Mesenchymal stem cell (in vitro differentiated cells and primary cell): ENCODE data around the gene C22orf39.
A peak's percentile ranks its signal among the peaks of the same experiment; 100 is the strongest.

ENCODE experiments used
- DNase-seq: peaks from one replicate; pipeline ENCODE4 v3.0.0-alpha.2; 2013
- H2AFZ ChIP-seq: one replicate; pipeline ENCODE4 v1.6.1; 2013; ENCODE audit warnings: low read depth, mild to moderate bottlenecking, control low read depth, inconsistent platforms, low read length, moderate library complexity
- H2AK5ac ChIP-seq: 2 replicates; pipeline ENCODE4 v1.6.1; 2013; ENCODE audit warnings: low read length, moderate library complexity, mild to moderate bottlenecking, inconsistent platforms; ENCODE audit not compliant: severe bottlenecking
- H2BK120ac ChIP-seq: one replicate; pipeline ENCODE4 v1.6.1; 2013; ENCODE audit warnings: low read depth, mild to moderate bottlenecking, inconsistent platforms, low read length, moderate library complexity
- H2BK12ac ChIP-seq, 2 experiments: one replicate each; pipeline ENCODE4 v1.6.1; 2013; ENCODE audit warnings: inconsistent platforms in 2 of 2, low read length in 2 of 2, mild to moderate bottlenecking in 2 of 2, moderate library complexity in 2 of 2, control low read depth in 1 of 2
- H2BK15ac ChIP-seq: one replicate; pipeline ENCODE4 v1.6.1; 2013; ENCODE audit warnings: mild to moderate bottlenecking, low read depth, inconsistent platforms; ENCODE audit not compliant: poor library complexity, severe bottlenecking
- H2BK5ac ChIP-seq: 2 replicates; pipeline ENCODE4 v1.6.1; 2013; ENCODE audit warnings: low read depth, mild to moderate bottlenecking, low read length, control low read depth, inconsistent platforms; ENCODE audit not compliant: poor library complexity, severe bottlenecking
- H3K14ac ChIP-seq, 2 experiments: one replicate each; pipeline ENCODE4 v1.6.1; 2013; ENCODE audit warnings: inconsistent platforms in 2 of 2, low read length in 2 of 2, control low read depth in 1 of 2, mild to moderate bottlenecking in 1 of 2, moderate library complexity in 1 of 2
- H3K18ac ChIP-seq, 2 experiments: one replicate each; pipeline ENCODE4 v1.6.1; 2013; ENCODE audit warnings: inconsistent platforms in 2 of 2, low read length in 2 of 2, control low read depth in 1 of 2, low read depth in 1 of 2, mild to moderate bottlenecking in 1 of 2
- H3K23ac ChIP-seq, 2 experiments: one replicate each; pipeline ENCODE4 v1.6.1; 2013; ENCODE audit warnings: inconsistent platforms in 2 of 2, low read length in 2 of 2, mild to moderate bottlenecking in 2 of 2, moderate library complexity in 2 of 2, control low read depth in 1 of 2
- H3K27ac ChIP-seq: 2 replicates; pipeline ENCODE4 v1.5.1; 2013; ENCODE audit warnings: mild to moderate bottlenecking, moderate library complexity, low read length, control low read depth, inconsistent platforms; ENCODE audit not compliant: poor library complexity, severe bottlenecking
- H3K27me3 ChIP-seq, 2 experiments: 2 replicates each; pipeline versions ENCODE4 v1.6.1 to v1.7.0; 2013; ENCODE audit warnings: low read length in 2 of 2, mild to moderate bottlenecking in 2 of 2, moderate library complexity in 2 of 2, control low read depth in 1 of 2, inconsistent platforms in 1 of 2; ENCODE audit not compliant: control insufficient read depth in 1 of 2, insufficient read depth in 1 of 2
- H3K36me3 ChIP-seq, 2 experiments: 2 replicates each; pipeline versions ENCODE4 v1.6.1 to v1.7.0; 2013; ENCODE audit warnings: low read length in 2 of 2, control low read depth in 1 of 2, inconsistent platforms in 1 of 2, low read depth in 1 of 2, mild to moderate bottlenecking in 1 of 2; ENCODE audit not compliant: insufficient read depth in 2 of 2, control insufficient read depth in 1 of 2
- H3K4ac ChIP-seq, 2 experiments: one replicate each; pipeline ENCODE4 v1.6.1; 2013; ENCODE audit warnings: inconsistent platforms in 2 of 2, low read length in 2 of 2, mild to moderate bottlenecking in 2 of 2, moderate library complexity in 2 of 2, control low read depth in 1 of 2, low read depth in 1 of 2
- H3K4me1 ChIP-seq: 2 replicates; pipeline ENCODE4 v1.6.1; 2013; ENCODE audit warnings: low read depth, low read length, control low read depth; ENCODE audit not compliant: control insufficient read depth, insufficient read depth
- H3K4me2 ChIP-seq: 2 replicates; pipeline ENCODE4 v1.6.1; 2013; ENCODE audit warnings: low read length, mild to moderate bottlenecking, inconsistent platforms; ENCODE audit not compliant: poor library complexity, severe bottlenecking
- H3K4me3 ChIP-seq, 2 experiments: 2 replicates each; pipeline versions ENCODE4 v1.5.1 to v1.7.0; 2013; ENCODE audit warnings: low read length in 2 of 2, mild to moderate bottlenecking in 2 of 2, control low read depth in 1 of 2, low read depth in 1 of 2; ENCODE audit not compliant: insufficient read depth in 1 of 2
- H3K79me1 ChIP-seq: replicated peaks from 2 replicates; pipeline ENCODE4 v1.6.1; 2013; ENCODE audit warnings: mild to moderate bottlenecking, control low read depth, low read length, inconsistent platforms; ENCODE audit not compliant: poor library complexity, severe bottlenecking
- H3K9ac ChIP-seq: 2 replicates; pipeline ENCODE4 v1.7.0; 2013; ENCODE audit warnings: mild to moderate bottlenecking, low read length, moderate library complexity
- H3K9me3 ChIP-seq: 2 replicates; pipeline ENCODE4 v1.7.0; 2013; ENCODE audit warnings: mild to moderate bottlenecking, low read length; ENCODE audit not compliant: control insufficient read depth
- H4K8ac ChIP-seq: one replicate; pipeline ENCODE4 v1.6.1; 2013; ENCODE audit warnings: inconsistent platforms, mild to moderate bottlenecking, low read length, moderate library complexity
- H4K91ac ChIP-seq: one replicate; pipeline ENCODE4 v1.6.1; 2013; ENCODE audit warnings: mild to moderate bottlenecking, low read length, inconsistent platforms
- WGBS: methylation state at CpG from one replicate; pipeline ENCODE4 v1.1.7; 2013; ENCODE audit warnings: mixed read lengths; 5-methylcytosine and 5-hydroxymethylcytosine counted together

Gene C22orf39

DNA sequence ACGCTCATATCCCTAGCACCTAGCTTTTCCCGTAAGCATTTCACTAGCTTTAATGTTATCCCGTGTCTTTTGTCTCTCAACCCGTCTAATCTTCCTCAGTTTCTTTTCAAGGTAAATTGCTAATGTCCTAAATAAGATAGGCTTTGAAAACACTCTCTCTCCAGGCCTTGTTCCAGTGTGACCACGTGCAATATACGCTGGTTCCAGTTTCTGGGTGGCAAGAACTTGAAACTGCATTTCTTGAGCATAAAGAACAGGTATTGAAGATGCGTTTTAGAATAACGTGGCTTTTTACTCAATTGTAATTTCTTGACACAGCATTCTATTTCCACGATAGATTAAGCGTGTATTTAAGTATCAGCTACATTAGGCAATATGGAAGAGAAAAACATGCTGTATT lies 33.3 kb upstream of the C22orf39 start:
- Histone ChIP-seq H3K27me3 (no peaks in the 10 kb centered on the region), H3K14ac (no peak overlapping the region)

DNA sequence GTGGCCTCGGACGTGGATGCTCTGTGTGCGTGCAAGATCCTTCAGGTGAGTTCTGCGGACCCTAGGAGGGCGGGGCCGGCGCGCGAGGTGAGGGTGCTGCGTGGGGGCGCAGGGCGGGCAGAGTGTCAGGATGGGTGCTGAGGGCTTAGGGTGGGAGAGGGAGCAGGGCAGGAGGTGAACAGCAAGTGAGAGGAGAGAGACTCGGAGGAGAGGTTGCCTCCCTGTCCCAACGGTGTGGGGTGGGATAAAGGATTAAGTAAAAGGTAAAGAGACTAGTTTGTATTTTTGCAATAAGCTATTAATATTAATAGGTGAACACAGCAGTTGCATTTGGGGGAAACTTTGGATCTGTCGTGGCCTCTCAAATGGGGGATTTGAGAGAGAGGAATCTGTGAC lies 32.7 kb upstream of the C22orf39 start:
- H3K18ac ChIP-seq = peak overlapping the region in 1 of 2 experiments; percentile 48
- H2BK12ac ChIP-seq = no peak overlapping the region
- H2BK5ac ChIP-seq = no peak overlapping the region
- 1% methylated on average over 15 of the region's 15 CpGs for WGBS
- H3K9ac ChIP-seq = peak overlapping the region; percentile 97
- H2BK120ac ChIP-seq = no peak overlapping the region
- H3K36me3 ChIP-seq = peaks cover 3 to 8% of the 10 kb centered on the region in 2 experiments
- peak overlapping the region; percentile 67 to 98 for H3K4me3 ChIP-seq
- H3K79me1 ChIP-seq = peaks cover 3% of the 10 kb centered on the region
- no peak overlapping the region for H3K27ac ChIP-seq
- H3K14ac ChIP-seq = peak overlapping the region in 1 of 2 experiments; percentile 66
- H4K8ac ChIP-seq = no peak overlapping the region
- peaks cover 4% of the 10 kb centered on the region for H3K4me1 ChIP-seq
- H2AK5ac ChIP-seq = no peak overlapping the region
- no peak overlapping the region for H4K91ac ChIP-seq
- peak overlapping the region; percentile 89 for H3K4me2 ChIP-seq
- H2AFZ ChIP-seq = peak overlapping the region; percentile 89
- H3K27me3 ChIP-seq = no peaks in the 10 kb centered on the region
- no peak overlapping the region for H3K23ac ChIP-seq
- no peak overlapping the region for H2BK15ac ChIP-seq
- no peak overlapping the region for H3K4ac ChIP-seq
- H3K9me3 ChIP-seq = no peaks in the 10 kb centered on the region
- DNase-seq = no peak

More for the DNA sequence above, 33.3 kb upstream of the C22orf39 start:
- H4K8ac ChIP-seq = no peak overlapping the region
- 85% methylated on average over 9 of the region's 10 CpGs for WGBS
- no peak overlapping the region for H3K18ac ChIP-seq
- H3K9ac ChIP-seq = no peak overlapping the region
- H2BK15ac ChIP-seq = no peak overlapping the region
- no peak overlapping the region for H3K23ac ChIP-seq
- peaks cover 3% of the 10 kb centered on the region for H3K79me1 ChIP-seq
- no peak overlapping the region for H2AFZ ChIP-seq
- peak overlapping the region in 1 of 2 experiments; percentile 98 for H3K4me3 ChIP-seq
- H3K4me1 ChIP-seq = peaks cover 4% of the 10 kb centered on the region
- no peak overlapping the region for H3K4me2 ChIP-seq
- H2BK120ac ChIP-seq = no peak overlapping the region
- no peak overlapping the region for H3K27ac ChIP-seq
- no peak overlapping the region for H2AK5ac ChIP-seq
- H3K4ac ChIP-seq = no peak overlapping the region
- peaks cover 2 to 3% of the 10 kb centered on the region in 2 experiments for H3K36me3 ChIP-seq
- H4K91ac ChIP-seq = no peak overlapping the region
- H3K9me3 ChIP-seq = no peaks in the 10 kb centered on the region
- no peak overlapping the region for H2BK12ac ChIP-seq
- no peak overlapping the region for H2BK5ac ChIP-seq
- no peak for DNase-seq

DNA sequence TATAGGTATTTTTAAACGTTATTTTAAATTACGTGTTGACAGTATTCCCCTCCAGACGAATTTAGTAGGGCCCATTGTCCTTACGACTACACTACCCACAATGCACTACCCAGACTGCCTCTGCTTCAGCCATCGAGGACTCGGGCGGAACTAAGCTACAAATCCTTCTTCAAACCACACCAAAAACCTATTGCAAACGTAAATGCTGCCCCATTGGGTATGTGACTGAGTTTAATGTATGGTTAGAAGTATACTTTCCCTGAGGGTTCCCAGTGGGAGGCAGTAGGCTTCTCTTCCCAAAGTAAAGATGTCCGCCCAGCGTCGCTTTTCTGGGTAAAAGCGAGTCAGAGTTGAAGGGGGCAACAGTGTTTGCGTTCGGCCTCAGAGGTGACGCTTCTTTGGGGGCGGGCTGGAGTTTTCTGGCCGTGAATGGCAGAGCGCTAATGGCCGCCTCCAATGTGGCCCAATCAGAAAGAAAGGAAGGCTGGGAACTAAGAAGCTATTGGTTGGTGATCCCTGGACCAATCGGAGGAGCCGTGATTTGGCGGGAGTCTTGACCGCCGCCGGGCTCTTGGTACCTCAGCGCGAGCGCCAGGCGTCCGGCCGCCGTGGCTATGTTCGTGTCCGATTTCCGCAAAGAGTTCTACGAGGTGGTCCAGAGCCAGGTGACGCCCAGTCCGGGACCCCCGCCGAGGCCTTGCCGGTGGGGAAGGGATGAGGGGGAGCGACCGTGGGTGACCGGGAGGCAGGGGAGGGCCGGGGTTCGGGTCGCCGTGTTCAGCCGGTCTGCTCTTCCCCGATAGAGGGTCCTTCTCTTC lies 32.1 kb upstream of the C22orf39 start, which contains the start of gene CDC45:
Gene CDC45 (plus strand): TSS at position 566 of the 818 bp plus-strand sequence. CDS start 49 bp downstream, at position 615.
- peak within 1 kb of the TSS; percentile 5 to 44 for H3K4ac ChIP-seq
- no peak within 1 kb of the TSS for H2BK12ac ChIP-seq
- peak within 1 kb of the TSS in 1 of 2 experiments; percentile 66 for H3K14ac ChIP-seq
- H2BK5ac ChIP-seq = peak within 1 kb of the TSS; percentile 99
- H2BK120ac ChIP-seq = peak within 1 kb of the TSS; percentile 86
- 1% methylated on average over 47 of the region's 50 CpGs for WGBS
- H2AK5ac ChIP-seq = no peak within 1 kb of the TSS
- H3K18ac ChIP-seq = peak within 1 kb of the TSS; percentile 48 to 99
- H3K4me2 ChIP-seq = peak within 1 kb of the TSS; percentile 89
- peak; percentile 99 for DNase-seq
- H3K79me1 ChIP-seq = peaks cover 6% of the 10 kb centered on the region
- H3K23ac ChIP-seq = no peak within 1 kb of the TSS
- peak within 1 kb of the TSS; percentile 93 for H4K91ac ChIP-seq
- H3K36me3 ChIP-seq = peaks cover 6 to 14% of the 10 kb centered on the region in 2 experiments
- H3K27me3 ChIP-seq = no peaks in the 10 kb centered on the region
- no peaks in the 10 kb centered on the region for H3K9me3 ChIP-seq
- H2AFZ ChIP-seq = peak within 1 kb of the TSS; percentile 89
- peaks cover 4% of the 10 kb centered on the region for H3K4me1 ChIP-seq
- peak within 1 kb of the TSS; percentile 78 for H2BK15ac ChIP-seq
- peak within 1 kb of the TSS; percentile 76 to 98 for H3K4me3 ChIP-seq
- H3K9ac ChIP-seq = peak within 1 kb of the TSS; percentile 97
- peak within 1 kb of the TSS; percentile 96 for H3K27ac ChIP-seq
- peak within 1 kb of the TSS; percentile 98 for H4K8ac ChIP-seq

DNA sequence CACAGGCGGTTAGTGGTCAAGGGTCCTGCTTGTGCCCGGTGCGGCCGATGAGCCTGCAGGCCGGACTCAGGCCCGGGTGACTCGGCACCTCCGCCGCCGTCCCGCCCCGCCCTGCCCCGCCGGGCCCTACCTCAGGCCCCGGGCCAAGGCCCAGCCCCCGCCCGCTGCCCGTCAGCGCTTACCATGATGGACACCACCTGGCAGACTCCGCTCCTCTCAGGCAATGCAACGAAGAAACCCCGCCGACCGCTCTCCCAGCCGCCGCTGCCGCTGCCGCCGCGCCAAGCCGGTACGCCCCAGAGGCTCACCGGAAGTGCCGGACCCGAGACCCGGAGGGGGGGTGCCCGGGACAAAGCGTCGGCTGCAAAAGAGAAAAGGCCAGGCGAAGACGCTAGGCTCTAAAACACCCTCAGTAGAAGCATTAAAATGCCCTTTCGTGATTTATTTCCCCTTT lies 31.4 kb upstream of the C22orf39 start, which contains the start of gene UFD1:
Gene UFD1 (minus strand): TSS at position 293 of the 454 bp plus-strand sequence. CDS start 108 bp downstream, at position 185.
- Histone ChIP-seq H2AFZ (peak within 1 kb of the TSS; percentile 89), H3K79me1 (peaks cover 9% of the 10 kb centered on the region), H3K4me3 (peak within 1 kb of the TSS; percentile 76 to 98), H4K91ac (peak within 1 kb of the TSS; percentile 93), H3K23ac (no peak within 1 kb of the TSS), H3K4ac (peak within 1 kb of the TSS; percentile 5 to 44), H4K8ac (peak within 1 kb of the TSS; percentile 98), H3K36me3 (peaks cover 9 to 18% of the 10 kb centered on the region in 2 experiments), H2BK15ac (peak within 1 kb of the TSS; percentile 78), H3K4me1 (peaks cover 4% of the 10 kb centered on the region), H3K14ac (peak within 1 kb of the TSS in 1 of 2 experiments; percentile 66), H2AK5ac (no peak within 1 kb of the TSS), H2BK12ac (no peak within 1 kb of the TSS), H2BK120ac (peak within 1 kb of the TSS; percentile 86), H3K9me3 (no peaks in the 10 kb centered on the region), H3K27me3 (no peaks in the 10 kb centered on the region), H3K9ac (peak within 1 kb of the TSS; percentile 97), H3K27ac (peak within 1 kb of the TSS; percentile 96), H2BK5ac (peak within 1 kb of the TSS; percentile 99), H3K4me2 (peak within 1 kb of the TSS; percentile 89), H3K18ac (peak within 1 kb of the TSS; percentile 48 to 99)
- under 1% methylated on average over 24 of the region's 42 CpGs for WGBS
- peak; percentile 93 for DNase-seq
